HCT116 (cell line): ENCODE measurements around the gene ELOB. TPM values are rescaled to one million over a fixed set of nuclear protein-coding genes. Genes with fewer than 3 reads are reported as not detected.

ENCODE experiments used
- ATAC-seq: fragments of 200-7000 bp; cut with Tn5 transposase; 2 replicates; pipeline ENCODE4 v1.9.1; 2020; ENCODE audit warnings: mild to moderate bottlenecking, moderate library complexity
- BruUV-seq: library from RNA; stranded (reverse); fragments of 400-500 nt; replicated peaks from 2 replicates; lab custom pipeline; 2021; lab: Mats Ljungman, UMichigan
- CTCF ChIA-PET: fragments of 300-600 bp; sonication (Branson Sonifier 250); formaldehyde crosslinking; loops from one replicate; lab custom pipeline; 2021; ENCODE audit warnings: antibody characterized with exemption; lab: Charles Lee
- POLR2A ChIA-PET: fragments of 300-600, 350-600 bp; sonication (Branson Sonifier 250); formaldehyde crosslinking; loops from one replicate; lab custom pipeline; 2021; ENCODE audit warnings: antibody characterized with exemption; lab: Charles Lee
- RAD21 ChIA-PET, 2 experiments: fragments of 300-600 bp; sonication (Branson Sonifier 250); formaldehyde crosslinking; loops; one replicate each; lab custom pipeline; 2023; ENCODE audit warnings: low total read pairs in 2 of 2; ENCODE audit not compliant: uncharacterized antibody in 2 of 2, unreplicated experiment in 2 of 2, low non-redundant PET in 1 of 2; lab: Charles Lee
- DNase-seq: peaks from one replicate; pipeline ENCODE4 v3.0.0-alpha.2; 2010; ENCODE audit warnings: low read depth, low spot score
- H2AFZ ChIP-seq: fragments of 200-600 bp; shearing (Covaris generic), sonication (generic); 2 replicates; pipeline ENCODE4 v1.6.1; 2017; ENCODE audit warnings: low read depth, mixed run types, mixed read lengths, antibody characterized with exemption, low read length; ENCODE audit not compliant: poor library complexity, severe bottlenecking
- H3K27ac ChIP-seq: 2 replicates; pipeline ENCODE4 v1.5.1; 2012; ENCODE audit warnings: low read depth, low read length
- H3K27me3 ChIP-seq: fragments of 200-600 bp; sonication (generic); 2 replicates; pipeline ENCODE4 v1.6.1; 2016; ENCODE audit warnings: mixed run types, low read length, mixed read lengths; ENCODE audit not compliant: insufficient read depth
- H3K36me3 ChIP-seq, 2 experiments: fragments of 200-500 bp in 1 of 2; fragments of 200-600 bp in 1 of 2; sonication (Bioruptor generic) in 1 of 2; sonication (generic) in 1 of 2; 2 replicates each; pipeline versions ENCODE4 v1.5.1 to v1.6.1; 2014 to 2016; ENCODE audit warnings: low read length in 2 of 2, inconsistent platforms in 1 of 2, mixed read lengths in 1 of 2, mixed run types in 1 of 2; ENCODE audit not compliant: insufficient read depth in 2 of 2, control insufficient read depth in 1 of 2
- H3K4me1 ChIP-seq, 2 experiments: fragments of 200-600 bp in 1 of 2; sonication (generic) in 1 of 2; 2 replicates each; pipeline versions ENCODE4 v1.5.1 to v1.6.1; 2012 to 2017; ENCODE audit warnings: low read length in 2 of 2, inconsistent platforms in 1 of 2, mild to moderate bottlenecking in 1 of 2, mixed read lengths in 1 of 2, mixed run types in 1 of 2, moderate library complexity in 1 of 2; ENCODE audit not compliant: insufficient read depth in 2 of 2, control insufficient read depth in 1 of 2
- H3K4me2 ChIP-seq: fragments of 200-600 bp; sonication (generic); 2 replicates; pipeline ENCODE4 v1.6.1; 2017; ENCODE audit warnings: mixed run types, low read length, mixed read lengths
- H3K4me3 ChIP-seq, 2 experiments: fragments of 200-600 bp in 1 of 2; sonication (generic) in 1 of 2; replicated peaks in 1 of 2; 2 replicates each; pipeline ENCODE4 v1.5.1; 2011 to 2016; ENCODE audit warnings: low read length in 2 of 2, control low read depth in 1 of 2, low read depth in 1 of 2, mild to moderate bottlenecking in 1 of 2, mixed read lengths in 1 of 2, mixed run types in 1 of 2
- H3K79me2 ChIP-seq: fragments of 200-600 bp; sonication (generic); 2 replicates; pipeline ENCODE4 v1.6.1; 2017; ENCODE audit warnings: mild to moderate bottlenecking, mixed run types, low read length, moderate library complexity, mixed read lengths; ENCODE audit not compliant: insufficient read depth
- H3K9ac ChIP-seq: fragments of 200-600 bp; sonication (generic); 2 replicates; pipeline ENCODE4 v1.6.1; 2016; ENCODE audit warnings: low read length, mixed read lengths
- H3K9me2 ChIP-seq: fragments of 200-600 bp; sonication (generic), shearing (Covaris generic); 2 replicates; pipeline ENCODE4 v1.6.1; 2017; ENCODE audit warnings: mixed run types, mild to moderate bottlenecking, moderate library complexity; ENCODE audit not compliant: insufficient read depth
- H3K9me3 ChIP-seq, 2 experiments: fragments of 200-500 bp in 1 of 2; fragments of 200-600 bp in 1 of 2; sonication (Bioruptor generic) in 1 of 2; sonication (generic) in 1 of 2; 2 replicates each; pipeline ENCODE4 v1.6.1; 2014 to 2017; ENCODE audit warnings: low read length in 2 of 2, mixed read lengths in 2 of 2, inconsistent platforms in 1 of 2, low read depth in 1 of 2, mild to moderate bottlenecking in 1 of 2, mixed run types in 1 of 2, moderate library complexity in 1 of 2; ENCODE audit not compliant: control insufficient read depth in 1 of 2, insufficient read depth in 1 of 2
- H4K20me1 ChIP-seq: fragments of 200-600 bp; sonication (generic), shearing (Covaris generic); 2 replicates; pipeline ENCODE4 v1.6.1; 2017; ENCODE audit warnings: mixed run types, mild to moderate bottlenecking, moderate library complexity; ENCODE audit not compliant: insufficient read depth
- EZH2 ChIP-seq: fragments of 200-600 bp; sonication (generic); IDR thresholded peaks from 2 replicates; pipeline ENCODE4 v1.6.1; 2017; ENCODE audit warnings: antibody characterized with exemption, mixed run types
- FOSL1 ChIP-seq: IDR thresholded peaks from 2 replicates; pipeline ENCODE4 v1.6.1; 2012; ENCODE audit warnings: low read depth
- POLR2A ChIP-seq: IDR thresholded peaks from 2 replicates; pipeline ENCODE4 v1.7.0; 2011; ENCODE audit warnings: borderline replicate concordance; ENCODE audit not compliant: insufficient read depth, insufficient read length; ENCODE audit errors: extremely low read depth
- POLR2AphosphoS5 ChIP-seq: IDR thresholded peaks from 2 replicates; pipeline ENCODE4 v1.6.1; 2011; ENCODE audit warnings: mild to moderate bottlenecking, low read depth, low read length, moderate library complexity
- SIN3A ChIP-seq: IDR thresholded peaks from 2 replicates; pipeline ENCODE4 v1.6.1; 2012; ENCODE audit warnings: low read depth
- SP1 ChIP-seq: IDR thresholded peaks from 2 replicates; pipeline ENCODE4 v1.6.1; 2012; ENCODE audit warnings: low read depth
- SRF ChIP-seq: IDR thresholded peaks from 2 replicates; pipeline ENCODE4 v1.6.1; 2012; ENCODE audit warnings: low read depth
- intact Hi-C: fragments of 100-400 bp; cut with micrococcal nuclease; formaldehyde crosslinking; loops from 2 replicates; pipeline ENCODE4 v1.10.0; 2022
- total RNA-seq: library from RNA; stranded (reverse); gene quantifications from one replicate; pipeline ENCODE4 v1.2.1, GENCODE V29; 2021; ENCODE audit not compliant: unreplicated experiment

The ELOB gene
- total RNA-seq, 1 experiment from 2014 or later: 239 TPM

DNA sequence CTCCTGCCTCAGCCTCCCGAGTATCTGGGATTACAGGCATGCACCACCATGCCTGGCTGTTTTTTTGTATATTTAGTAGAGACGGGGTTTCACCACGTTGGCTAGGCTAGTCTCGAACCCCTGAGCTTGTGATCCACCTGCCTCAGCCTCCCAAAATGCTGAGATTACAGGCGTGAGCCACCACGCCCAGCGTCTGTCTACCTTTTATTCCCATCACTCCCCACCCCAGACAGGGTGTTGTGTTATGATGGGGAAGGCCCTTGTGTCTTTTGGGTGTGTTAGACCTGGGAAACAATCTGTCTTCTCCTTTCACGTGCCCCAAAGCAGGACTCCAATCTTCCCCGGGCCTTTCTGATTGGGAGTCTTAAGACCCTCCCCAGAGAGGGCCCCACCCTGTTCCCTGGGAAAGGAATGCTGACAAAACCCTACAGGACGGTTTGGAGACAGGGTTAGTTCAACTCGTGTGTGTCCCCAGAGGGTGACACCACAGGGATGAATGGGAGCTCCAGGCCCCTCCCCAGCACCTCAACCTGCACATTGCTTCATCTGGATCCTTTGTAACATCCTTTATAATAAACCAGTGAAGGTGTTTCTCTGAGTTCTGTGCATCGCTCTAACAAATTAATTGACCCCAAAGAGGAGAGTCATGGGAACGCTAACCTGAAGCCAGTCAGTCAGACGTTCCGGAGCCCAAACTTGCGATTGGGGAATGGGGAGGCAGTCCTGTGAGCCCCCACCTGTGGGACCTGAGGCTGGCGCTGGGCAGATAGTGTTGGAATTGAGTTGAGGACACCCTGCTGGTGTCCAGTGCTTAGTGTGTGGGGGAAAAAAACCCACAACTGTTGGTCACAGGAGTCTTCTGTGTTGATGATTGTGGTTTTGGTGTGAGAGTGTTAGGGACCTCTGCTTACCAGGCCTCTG, 3.2 kb upstream of the ELOB start (continued):
- no peak for TF ChIP-seq EZH2
- TF ChIP-seq SRF: no peak
- no peak for TF ChIP-seq FOSL1

DNA sequence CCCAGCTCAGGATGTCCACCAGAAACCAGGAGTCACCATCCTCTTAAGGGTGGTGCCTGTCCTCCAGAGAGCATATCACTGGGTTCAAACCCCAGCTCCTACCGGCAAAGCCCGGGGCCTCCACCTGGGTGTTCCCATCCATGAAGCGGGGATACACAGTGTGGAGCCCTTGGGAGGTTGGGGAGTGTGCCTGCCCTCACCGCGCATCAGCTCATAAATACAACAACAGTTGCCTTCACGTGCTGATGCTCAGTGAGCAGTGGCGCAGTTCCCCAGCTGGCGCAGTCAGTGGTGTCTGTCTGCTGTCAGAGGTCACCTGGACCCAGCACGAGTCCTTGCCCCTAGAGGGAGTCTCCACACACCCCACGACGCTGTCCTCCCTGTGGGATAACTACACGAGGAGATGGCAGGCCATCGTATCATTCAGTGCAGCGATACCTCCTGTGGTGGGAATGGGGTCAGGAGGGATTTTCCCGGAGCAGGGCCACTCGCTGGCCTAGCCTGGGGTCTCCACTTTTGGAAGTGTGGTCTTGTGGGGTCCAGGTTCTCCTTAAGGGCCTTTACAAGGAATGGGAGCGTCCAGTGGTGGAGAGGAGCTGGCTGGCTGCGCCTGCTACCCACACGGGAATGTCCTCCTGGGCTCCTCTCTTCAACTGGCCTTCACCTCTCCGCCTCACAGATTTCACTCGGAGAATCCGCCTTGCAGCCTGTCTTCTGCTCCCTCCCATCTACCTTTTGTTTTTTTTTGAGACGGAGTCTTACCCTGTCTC, 2.3 kb upstream of the ELOB start:
- H4K20me1 ChIP-seq: no peaks in the 10 kb centered on the region
- ChIA-PET POLR2A (interaction anchor here (0.6 kb wide), 1 partner anchor 38 kb away, joined by 5 read pairs; no protein-coding TSS in a partner anchor), CTCF (no interaction called here), RAD21 (no interaction called here)
- DNase-seq (no peak), ATAC-seq (no peak)
- intact Hi-C loops: no loop called here
- H3K4me1 ChIP-seq: peaks cover 11 to 24% of the 10 kb centered on the region in 2 experiments
- H3K4me3 ChIP-seq: no peak overlapping the region
- no peak overlapping the region for H2AFZ ChIP-seq
- peak overlapping the region; percentile 100 for H3K27ac ChIP-seq
- TF ChIP-seq POLR2AphosphoS5 (peak; percentile 55; the same call in 1 of the 2 replicates), SP1 (no peak), SIN3A (no peak), POLR2A (peak; percentile 44)
- no peak overlapping the region for H3K9ac ChIP-seq
- BruUV-seq: no TSS peak
- peaks cover under 1 to 12% of the 10 kb centered on the region in 2 experiments for H3K36me3 ChIP-seq
- no peaks in the 10 kb centered on the region for H3K9me3 ChIP-seq
- peaks cover 36% of the 10 kb centered on the region for H3K79me2 ChIP-seq
- H3K27me3 ChIP-seq: no peaks in the 10 kb centered on the region
- no peaks in the 10 kb centered on the region for H3K9me2 ChIP-seq
- H3K4me2 ChIP-seq: no peak overlapping the region
